Measurements from ENCODE around the gene CC2D2A.
A peak's percentile ranks its signal among the peaks of the same experiment; 100 is the strongest.

Gene CC2D2A

GRCh38 chr4:15444879-15445547 lies 24.7 kb upstream of the CC2D2A start:
- TF ChIP-seq CTCF (conservative IDR thresholded peaks at IDR 0.05; ENCODE audit: low read length), result no peak
- H3K4me3 ChIP-seq (ENCODE audit: low read length), result no peak overlapping the region
- DNase-seq (ENCODE audit: low read depth), result no peak

DNA sequence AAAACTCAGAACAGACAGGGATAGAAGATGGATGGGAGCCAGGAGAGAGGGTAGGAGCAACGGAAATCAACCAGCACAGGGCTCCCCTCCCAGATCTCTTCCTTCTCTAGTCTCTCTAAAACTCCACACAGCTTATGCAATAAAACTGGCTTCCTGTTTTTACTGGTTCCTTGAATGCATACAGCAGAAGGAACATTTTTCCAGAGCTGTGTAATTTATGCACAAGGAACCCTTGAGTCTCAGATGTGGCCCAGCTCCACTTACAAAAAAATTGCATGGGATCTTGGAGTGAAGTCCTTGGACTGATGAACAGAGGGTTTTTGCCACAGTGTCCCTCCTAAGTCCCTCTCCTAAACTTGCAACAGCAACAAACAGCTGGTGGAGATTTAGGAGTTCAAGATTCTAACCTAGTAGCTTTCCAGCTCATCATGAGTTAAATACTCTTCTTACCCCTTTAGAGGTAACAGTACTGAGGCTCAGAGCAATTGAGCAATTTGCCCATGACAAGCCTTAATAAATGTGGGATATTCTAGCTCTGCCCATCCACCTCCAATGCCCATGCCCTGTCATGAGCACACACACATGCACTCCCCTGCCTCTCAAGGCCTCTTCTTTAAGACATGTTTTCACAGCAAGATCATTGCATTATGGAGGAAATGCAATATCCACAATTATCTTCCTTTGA lies 18.4 kb upstream of the CC2D2A start:
- H3K4me3 ChIP-seq (ENCODE audit: low read length), result no peak overlapping the region
- no peak for TF ChIP-seq CTCF (conservative IDR thresholded peaks at IDR 0.05; ENCODE audit: low read length)
- DNase-seq (ENCODE audit: low read depth), result peak; percentile 56

GRCh38 chr4:15451866-15452765 lies 17.6 kb upstream of the CC2D2A start:
- DNase-seq (ENCODE audit: low read depth), result peak; percentile 97
- TF ChIP-seq CTCF (conservative IDR thresholded peaks at IDR 0.05; ENCODE audit: low read length), result no peak
- no peak overlapping the region for H3K4me3 ChIP-seq (ENCODE audit: low read length)

DNA sequence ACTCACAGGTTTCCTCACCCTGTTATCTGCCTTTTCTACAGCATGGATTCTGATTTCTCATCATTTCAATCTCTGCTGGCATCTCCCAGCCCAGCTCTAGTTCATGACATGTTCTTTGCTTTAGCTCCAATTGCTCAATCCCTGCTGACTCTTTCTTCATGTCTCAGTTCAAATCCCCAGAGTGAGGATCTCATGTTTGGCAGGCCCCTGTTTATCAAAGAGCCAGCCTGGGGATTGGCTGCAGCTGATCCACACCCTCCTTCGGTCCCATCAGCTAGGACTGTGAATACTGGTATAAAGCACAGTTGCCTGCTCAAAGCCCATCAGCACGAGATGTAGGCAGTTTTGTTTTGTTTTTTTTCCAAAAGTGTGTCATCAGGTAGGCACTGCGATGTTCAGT lies 14.4 kb upstream of the CC2D2A start:
- TF ChIP-seq CTCF (conservative IDR thresholded peaks at IDR 0.05; ENCODE audit: low read length), result no peak
- peak; percentile 86 for DNase-seq (ENCODE audit: low read depth)
- no peak overlapping the region for H3K4me3 ChIP-seq (ENCODE audit: low read length)

GRCh38 chr4:15457406-15458201 lies 12.1 kb upstream of the CC2D2A start:
- no peak overlapping the region for H3K4me3 ChIP-seq (ENCODE audit: low read length)
- TF ChIP-seq CTCF (conservative IDR thresholded peaks at IDR 0.05; ENCODE audit: low read length), result peak; percentile 83
- peak; percentile 76 for DNase-seq (ENCODE audit: low read depth)

DNA sequence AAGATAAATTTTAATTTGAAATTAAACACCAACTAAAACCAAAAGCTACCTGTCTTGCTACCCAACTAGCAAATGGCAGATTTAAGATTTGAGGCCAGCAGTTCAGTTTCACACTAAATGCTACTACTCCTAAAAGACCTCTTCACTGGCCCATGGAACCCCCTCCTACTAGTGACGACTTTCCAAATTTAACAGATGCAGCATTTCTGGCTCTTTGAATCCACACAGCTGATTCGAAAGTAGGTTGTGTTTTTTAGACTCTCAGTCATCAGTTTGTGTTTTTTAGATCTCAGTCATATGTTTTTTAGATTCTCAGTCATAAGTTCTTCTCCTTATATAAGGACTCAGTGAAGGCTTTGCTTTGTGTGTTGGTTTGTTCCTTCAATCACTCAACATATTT lies 11.1 kb upstream of the CC2D2A start:
- H3K4me3 ChIP-seq (ENCODE audit: low read length), result no peak overlapping the region
- TF ChIP-seq CTCF (conservative IDR thresholded peaks at IDR 0.05; ENCODE audit: low read length), result no peak
- no peak for DNase-seq (ENCODE audit: low read depth)
